Activated CD8-positive, alpha-beta T cell treated with anti-CD3 and anti-CD28 coated beads for 36 hours (primary cell): ENCODE results near the gene DHX35. TPM values are rescaled to one million over a fixed set of nuclear protein-coding genes. Genes with fewer than 3 reads are reported as not detected.
A peak's percentile ranks its signal among the peaks of the same experiment; 100 is the strongest.

Source experiments
- ATAC-seq: fragments of 200-7000 bp; cut with Tn5 transposase; one replicate; pipeline ENCODE4 v1.10.0; 2021; ENCODE audit warnings: mild to moderate bottlenecking, moderate library complexity
- CTCF ChIA-PET: fragments of 350-600 bp; sonication (Branson Sonifier 250); formaldehyde crosslinking; loops from one replicate; lab custom pipeline; 2021; ENCODE audit warnings: antibody characterized with exemption; lab: Charles Lee
- POLR2A ChIA-PET: fragments of 350-600 bp; sonication (Branson Sonifier 250); formaldehyde crosslinking; loops from one replicate; lab custom pipeline; 2021; ENCODE audit warnings: antibody characterized with exemption; lab: Charles Lee
- DNase-seq: peaks from one replicate; pipeline ENCODE4 v3.0.0-alpha.2; 2020
- H3K27ac Mint-ChIP-seq: one replicate; pipeline ENCODE4 v1.8.0; 2021; ENCODE audit warnings: mild to moderate bottlenecking, mixed read lengths
- H3K27me3 Mint-ChIP-seq: one replicate; pipeline ENCODE4 v1.8.0; 2021; ENCODE audit warnings: mixed read lengths
- H3K36me3 Mint-ChIP-seq: one replicate; pipeline ENCODE4 v1.8.0; 2021; ENCODE audit warnings: low read depth, mixed read lengths
- H3K4me1 Mint-ChIP-seq: one replicate; pipeline ENCODE4 v1.8.0; 2021; ENCODE audit warnings: low read depth, mixed read lengths
- H3K4me3 Mint-ChIP-seq: one replicate; pipeline ENCODE4 v1.8.0; 2021; ENCODE audit warnings: mild to moderate bottlenecking, moderate library complexity, mixed read lengths
- H3K9me3 Mint-ChIP-seq: one replicate; pipeline ENCODE4 v1.8.0; 2021; ENCODE audit warnings: mixed read lengths
- intact Hi-C: fragments of 100-400 bp; cut with micrococcal nuclease; formaldehyde crosslinking; loops from one replicate; pipeline ENCODE4 v1.10.0; 2022
- total RNA-seq, 2 experiments: library from RNA; stranded (reverse); gene quantifications; one replicate each; pipeline ENCODE4 v1.2.3, GENCODE V29; 2021
- TF ChIP-seq, protein P1 (sequence below): fragments of 200-600 bp; IDR thresholded peaks from one replicate; pipeline ENCODE4 v1.8.0; 2022; ENCODE audit warnings: antibody characterized with exemption, mild to moderate bottlenecking

DHX35 gene
- total RNA-seq, 2 experiments from 2014 or later = 12.2 to 12.6 TPM

- Mint-ChIP-seq H3K4me3 (no peak overlapping the region), H3K4me1 (no peaks in the 10 kb centered on the region), H3K9me3 (no peaks in the 10 kb centered on the region), H3K36me3 (no peaks in the 10 kb centered on the region), H3K27me3 (peaks cover 11% of the 10 kb centered on the region), H3K27ac (no peak overlapping the region)
- no peak for DNase-seq
- intact Hi-C loops = no loop called here
- CTCF ChIA-PET = interaction anchor here (7.1 to 8.4 kb wide), 2 partner anchors 11 to 20 kb away, joined by 44 to 57 read pairs; no protein-coding TSS in a partner anchor
- peak; percentile 27 for ATAC-seq
- POLR2A ChIA-PET = interaction anchor here (1.0 kb wide), 1 partner anchor 11 kb away, joined by 4 read pairs; no protein-coding TSS in a partner anchor
- TF ChIP-seq, protein P1, sequence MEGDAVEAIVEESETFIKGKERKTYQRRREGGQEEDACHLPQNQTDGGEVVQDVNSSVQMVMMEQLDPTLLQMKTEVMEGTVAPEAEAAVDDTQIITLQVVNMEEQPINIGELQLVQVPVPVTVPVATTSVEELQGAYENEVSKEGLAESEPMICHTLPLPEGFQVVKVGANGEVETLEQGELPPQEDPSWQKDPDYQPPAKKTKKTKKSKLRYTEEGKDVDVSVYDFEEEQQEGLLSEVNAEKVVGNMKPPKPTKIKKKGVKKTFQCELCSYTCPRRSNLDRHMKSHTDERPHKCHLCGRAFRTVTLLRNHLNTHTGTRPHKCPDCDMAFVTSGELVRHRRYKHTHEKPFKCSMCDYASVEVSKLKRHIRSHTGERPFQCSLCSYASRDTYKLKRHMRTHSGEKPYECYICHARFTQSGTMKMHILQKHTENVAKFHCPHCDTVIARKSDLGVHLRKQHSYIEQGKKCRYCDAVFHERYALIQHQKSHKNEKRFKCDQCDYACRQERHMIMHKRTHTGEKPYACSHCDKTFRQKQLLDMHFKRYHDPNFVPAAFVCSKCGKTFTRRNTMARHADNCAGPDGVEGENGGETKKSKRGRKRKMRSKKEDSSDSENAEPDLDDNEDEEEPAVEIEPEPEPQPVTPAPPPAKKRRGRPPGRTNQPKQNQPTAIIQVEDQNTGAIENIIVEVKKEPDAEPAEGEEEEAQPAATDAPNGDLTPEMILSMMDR = no peak
These were observed 107.8 kb downstream of the DHX35 start for GRCh38 chr20:39069976-39070375.

GRCh38 chr20:39070484-39071231 lies 108.5 kb downstream of the DHX35 start:
- intact Hi-C loops = no loop called here
- TF ChIP-seq, protein P1 = no peak
- ATAC-seq = peak; percentile 45

GRCh38 chr20:39072132-39072531 lies 110.0 kb downstream of the DHX35 start:
- POLR2A ChIA-PET = no interaction called here
- TF ChIP-seq, protein P1 = no peak
- H3K4me3 Mint-ChIP-seq = no peak overlapping the region
- H3K36me3 Mint-ChIP-seq = no peaks in the 10 kb centered on the region
- H3K27me3 Mint-ChIP-seq = peaks cover 11% of the 10 kb centered on the region
- no peaks in the 10 kb centered on the region for H3K9me3 Mint-ChIP-seq
- H3K4me1 Mint-ChIP-seq = no peaks in the 10 kb centered on the region
- DNase-seq (no peak), ATAC-seq (no peak)
- intact Hi-C loops = no loop called here
- CTCF ChIA-PET = interaction anchor here (6.5 to 8.4 kb wide), 2 partner anchors 9 to 23 kb away, joined by 44 to 65 read pairs; no protein-coding TSS in a partner anchor
- H3K27ac Mint-ChIP-seq = no peak overlapping the region

More at GRCh38 chr20:39070484-39071231, 108.5 kb downstream of the DHX35 start:
- Mint-ChIP-seq H3K4me3 (no peak overlapping the region), H3K36me3 (no peaks in the 10 kb centered on the region), H3K9me3 (no peaks in the 10 kb centered on the region), H3K27ac (no peak overlapping the region), H3K27me3 (peaks cover 11% of the 10 kb centered on the region), H3K4me1 (no peaks in the 10 kb centered on the region)
- DNase-seq = no peak
- CTCF ChIA-PET = interaction anchor here (7.1 to 8.4 kb wide), 2 partner anchors 11 to 21 kb away, joined by 44 to 57 read pairs; no protein-coding TSS in a partner anchor
- POLR2A ChIA-PET = interaction anchor here (1.0 kb wide), 1 partner anchor 11 kb away, joined by 4 read pairs; no protein-coding TSS in a partner anchor

DNA sequence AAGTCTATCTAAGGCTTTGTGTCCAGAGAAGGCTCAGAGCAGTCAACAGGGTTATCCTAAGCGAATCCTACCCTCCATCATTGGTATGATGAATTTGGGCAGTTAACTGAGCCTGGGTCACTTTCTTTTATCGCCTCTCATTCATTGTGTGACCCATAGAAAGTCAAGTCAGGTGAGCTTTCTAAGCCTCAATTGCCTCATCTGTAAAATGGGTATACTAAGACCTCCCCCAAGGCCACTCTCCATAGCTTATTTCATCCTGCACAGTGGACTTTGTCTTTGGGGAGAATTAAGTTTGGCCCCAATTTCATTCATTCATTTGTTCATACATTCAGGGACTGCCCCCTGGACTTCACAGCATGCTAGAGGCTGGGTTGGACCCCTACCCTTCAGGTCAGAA lies 110.5 kb downstream of the DHX35 start:
- no peaks in the 10 kb centered on the region for H3K9me3 Mint-ChIP-seq
- H3K27me3 Mint-ChIP-seq = peaks cover 11% of the 10 kb centered on the region
- ChIA-PET CTCF (interaction anchor here (6.5 to 8.4 kb wide), 2 partner anchors 9 to 23 kb away, joined by 44 to 65 read pairs; no protein-coding TSS in a partner anchor), POLR2A (no interaction called here)
- TF ChIP-seq, protein P1 = no peak
- no peak overlapping the region for H3K27ac Mint-ChIP-seq
- no peaks in the 10 kb centered on the region for H3K36me3 Mint-ChIP-seq
- intact Hi-C loops = no loop called here
- ATAC-seq (no peak), DNase-seq (no peak)
- no peak overlapping the region for H3K4me3 Mint-ChIP-seq
- no peaks in the 10 kb centered on the region for H3K4me1 Mint-ChIP-seq

DNA sequence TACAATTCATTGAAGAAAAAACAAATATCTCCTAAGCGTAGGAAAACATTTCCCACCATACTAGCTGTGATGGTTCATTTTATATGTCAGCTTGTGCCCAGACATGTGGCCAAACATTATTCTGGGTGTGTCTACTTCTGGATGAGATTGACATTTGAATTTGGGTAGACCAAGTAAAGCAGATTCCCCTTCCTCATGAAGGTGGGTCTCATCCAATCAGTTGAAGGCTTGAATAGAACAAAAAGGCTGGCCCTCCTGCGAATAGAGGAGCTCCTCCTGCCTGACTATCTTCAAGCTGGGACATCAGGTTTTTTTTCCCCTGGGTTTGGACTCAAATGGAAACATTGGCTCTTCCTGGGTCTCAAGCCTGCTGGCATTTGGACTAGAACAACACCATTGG lies 113.6 kb downstream of the DHX35 start:
- ChIA-PET CTCF (interaction anchor here (1.1 to 6.5 kb wide), 2 partner anchors 11 to 26 kb away, joined by 3 to 65 read pairs; no protein-coding TSS in a partner anchor), POLR2A (no interaction called here)
- no peak for ATAC-seq
- intact Hi-C loops = no loop called here
- Mint-ChIP-seq H3K36me3 (no peaks in the 10 kb centered on the region), H3K9me3 (no peaks in the 10 kb centered on the region), H3K4me3 (no peak overlapping the region), H3K27me3 (peaks cover 6% of the 10 kb centered on the region), H3K4me1 (no peaks in the 10 kb centered on the region), H3K27ac (no peak overlapping the region)
- no peak for DNase-seq
- TF ChIP-seq, protein P1 = no peak
